Dendritic cell treated with granulocyte-macrophage colony-stimulating factor and Interleukin-4, amounts not matched to agents 40 ng/mL and 50 ng/mL, for 4 days (primary cell): Measurements from ENCODE around the gene ANG.
"Not testable (repeated sequence)": the region's sequence is repeated elsewhere in the genome, so short reads cannot be mapped to it uniquely, and the experiment has no call there.

Source experiments
- H3K27ac Mint-ChIP-seq: one replicate; pipeline ENCODE4 v1.8.0; 2022; ENCODE audit warnings: mild to moderate bottlenecking, mixed read lengths
- H3K27me3 Mint-ChIP-seq: one replicate; pipeline ENCODE4 v1.8.0; 2022; ENCODE audit warnings: mild to moderate bottlenecking, mixed read lengths
- H3K36me3 Mint-ChIP-seq: one replicate; pipeline ENCODE4 v1.8.0; 2022; ENCODE audit warnings: low read depth, mixed read lengths
- H3K4me1 Mint-ChIP-seq: one replicate; pipeline ENCODE4 v1.8.0; 2022; ENCODE audit warnings: low read depth, mixed read lengths
- H3K4me3 Mint-ChIP-seq: one replicate; pipeline ENCODE4 v1.8.0; 2022; ENCODE audit warnings: mild to moderate bottlenecking, moderate library complexity, mixed read lengths
- H3K9me3 Mint-ChIP-seq: one replicate; pipeline ENCODE4 v1.8.0; 2022; ENCODE audit warnings: mixed read lengths
- intact Hi-C: fragments of 100-400 bp; cut with micrococcal nuclease; formaldehyde crosslinking; loops from one replicate; pipeline ENCODE4 v1.15.0; 2022

The ANG gene

GRCh38 chr14:20661197-20661596, 27.4 kb upstream of the ANG start:
- Mint-ChIP-seq H3K27me3 (peaks cover 55% of the 10 kb centered on the region), H3K4me1 (peaks cover 51% of the 10 kb centered on the region), H3K9me3 (no peaks in the 10 kb centered on the region), H3K36me3 (no peaks in the 10 kb centered on the region), H3K27ac (no peak overlapping the region), H3K4me3 (no peak overlapping the region)
- intact Hi-C loops, result no loop called here

GRCh38 chr14:20662968-20663732, 25.4 kb upstream of the ANG start:
- peaks cover 55% of the 10 kb centered on the region for H3K4me1 Mint-ChIP-seq

GRCh38 chr14:20666400-20666961, 22.1 kb upstream of the ANG start:
- H3K4me3 Mint-ChIP-seq, H3K9me3 Mint-ChIP-seq, H3K27ac Mint-ChIP-seq, H3K36me3 Mint-ChIP-seq, intact Hi-C loops: not testable (repeated sequence)
- Mint-ChIP-seq H3K4me1 (peaks cover 57% of the 10 kb centered on the region), H3K27me3 (peaks cover 17% of the 10 kb centered on the region)

More at GRCh38 chr14:20662968-20663732, 25.4 kb upstream of the ANG start:
- Mint-ChIP-seq H3K36me3 (no peaks in the 10 kb centered on the region), H3K27me3 (peaks cover 36% of the 10 kb centered on the region), H3K9me3 (peaks cover 1% of the 10 kb centered on the region), H3K4me3 (peak overlapping the region; percentile 83), H3K27ac (peak overlapping the region; percentile 52)
- intact Hi-C loops, result loop anchor here (2.0 kb wide), 1 partner anchor 28 kb away; no protein-coding TSS in a partner anchor

- Mint-ChIP-seq H3K4me1 (peaks cover 42% of the 10 kb centered on the region), H3K27me3 (peaks cover 8% of the 10 kb centered on the region), H3K4me3 (no peak overlapping the region), H3K36me3 (no peaks in the 10 kb centered on the region), H3K27ac (peak overlapping the region; percentile 68), H3K9me3 (peaks cover 5% of the 10 kb centered on the region)
- intact Hi-C loops, result no loop called here
These were observed 20.6 kb upstream of the ANG start for GRCh38 chr14:20667957-20668356.

- intact Hi-C loops, result no loop called here
- Mint-ChIP-seq H3K9me3 (peaks cover 5% of the 10 kb centered on the region), H3K27me3 (peaks cover 3% of the 10 kb centered on the region), H3K4me3 (no peak overlapping the region), H3K27ac (no peak overlapping the region), H3K36me3 (no peaks in the 10 kb centered on the region), H3K4me1 (peaks cover 32% of the 10 kb centered on the region)
These were observed 19.6 kb upstream of the ANG start for GRCh38 chr14:20668969-20669368.

GRCh38 chr14:20671597-20672283, 16.8 kb upstream of the ANG start:
- intact Hi-C loops, result no loop called here
- Mint-ChIP-seq H3K9me3 (peaks cover 5% of the 10 kb centered on the region), H3K27ac (no peak overlapping the region)

GRCh38 chr14:20675669-20676068, 12.9 kb upstream of the ANG start:
- Mint-ChIP-seq H3K4me3 (no peak overlapping the region), H3K36me3 (no peaks in the 10 kb centered on the region), H3K27ac (no peak overlapping the region), H3K9me3 (no peaks in the 10 kb centered on the region), H3K27me3 (no peaks in the 10 kb centered on the region), H3K4me1 (peaks cover 6% of the 10 kb centered on the region)
- intact Hi-C loops, result no loop called here

More at GRCh38 chr14:20671597-20672283, 16.8 kb upstream of the ANG start:
- Mint-ChIP-seq H3K36me3 (no peaks in the 10 kb centered on the region), H3K27me3 (no peaks in the 10 kb centered on the region), H3K4me3 (no peak overlapping the region), H3K4me1 (peaks cover 20% of the 10 kb centered on the region)

GRCh38 chr14:20676072-20676471, 12.5 kb upstream of the ANG start:
- Mint-ChIP-seq H3K27me3 (no peaks in the 10 kb centered on the region), H3K4me3 (no peak overlapping the region)

GRCh38 chr14:20679907-20680306, 8.7 kb upstream of the ANG start:
- Mint-ChIP-seq H3K4me1 (peaks cover 16% of the 10 kb centered on the region), H3K36me3 (no peaks in the 10 kb centered on the region), H3K4me3 (no peak overlapping the region), H3K27ac (no peak overlapping the region), H3K9me3 (no peaks in the 10 kb centered on the region), H3K27me3 (no peaks in the 10 kb centered on the region)
- intact Hi-C loops, result loop anchor here (2.0 to 5.0 kb wide), 2 partner anchors 15 to 353 kb away; no protein-coding TSS in a partner anchor

More at GRCh38 chr14:20676072-20676471, 12.5 kb upstream of the ANG start:
- intact Hi-C loops, result no loop called here
- Mint-ChIP-seq H3K9me3 (no peaks in the 10 kb centered on the region), H3K36me3 (no peaks in the 10 kb centered on the region), H3K27ac (no peak overlapping the region), H3K4me1 (peaks cover 10% of the 10 kb centered on the region)

- Mint-ChIP-seq H3K27ac (no peak overlapping the region), H3K36me3 (no peaks in the 10 kb centered on the region), H3K4me1 (peaks cover 20% of the 10 kb centered on the region)
These were observed 8.2 kb upstream of the ANG start for GRCh38 chr14:20680363-20680762.

GRCh38 chr14:20680843-20681347, 7.7 kb upstream of the ANG start:
- no peaks in the 10 kb centered on the region for H3K27me3 Mint-ChIP-seq
- H3K27ac Mint-ChIP-seq, result no peak overlapping the region
- intact Hi-C loops, result loop anchor here (2.0 to 5.0 kb wide), 2 partner anchors 16 to 354 kb away; no protein-coding TSS in a partner anchor
- no peaks in the 10 kb centered on the region for H3K9me3 Mint-ChIP-seq
- no peaks in the 10 kb centered on the region for H3K36me3 Mint-ChIP-seq
- peaks cover 25% of the 10 kb centered on the region for H3K4me1 Mint-ChIP-seq
- no peak overlapping the region for H3K4me3 Mint-ChIP-seq

More at GRCh38 chr14:20680363-20680762, 8.2 kb upstream of the ANG start:
- intact Hi-C loops, result loop anchor here (2.0 to 5.0 kb wide), 2 partner anchors 16 to 353 kb away; no protein-coding TSS in a partner anchor
- Mint-ChIP-seq H3K9me3 (no peaks in the 10 kb centered on the region), H3K4me3 (no peak overlapping the region), H3K27me3 (no peaks in the 10 kb centered on the region)

GRCh38 chr14:20681348-20682126, 7.0 kb upstream of the ANG start:
- H3K4me1 Mint-ChIP-seq, result peaks cover 32% of the 10 kb centered on the region
- intact Hi-C loops, result loop anchor here (2.0 to 5.0 kb wide), 3 partner anchors 17 to 354 kb away; no protein-coding TSS in a partner anchor
- no peak overlapping the region for H3K27ac Mint-ChIP-seq
- H3K4me3 Mint-ChIP-seq, result no peak overlapping the region
- H3K36me3 Mint-ChIP-seq, result no peaks in the 10 kb centered on the region
- H3K27me3 Mint-ChIP-seq, result no peaks in the 10 kb centered on the region
- H3K9me3 Mint-ChIP-seq, result no peaks in the 10 kb centered on the region

- no peak overlapping the region for H3K27ac Mint-ChIP-seq
- no peak overlapping the region for H3K4me3 Mint-ChIP-seq
- peaks cover 32% of the 10 kb centered on the region for H3K4me1 Mint-ChIP-seq
- H3K9me3 Mint-ChIP-seq, result no peaks in the 10 kb centered on the region
- intact Hi-C loops, result loop anchor here (2.0 to 5.0 kb wide), 2 partner anchors 69 to 355 kb away; no protein-coding TSS in a partner anchor
- no peaks in the 10 kb centered on the region for H3K36me3 Mint-ChIP-seq
- no peaks in the 10 kb centered on the region for H3K27me3 Mint-ChIP-seq
These were observed 6.5 kb upstream of the ANG start for GRCh38 chr14:20682127-20682434.
